GM23248 (cell line): ENCODE measurements around the gene ATP2B3.

Experiments
- EZH2 ChIP-seq: fragments of 200-600 bp; sonication (generic); IDR thresholded peaks from 2 replicates; pipeline ENCODE4 v1.6.1; 2018; ENCODE audit warnings: antibody characterized with exemption, mild to moderate bottlenecking; ENCODE audit not compliant: insufficient read depth, poor library complexity, severe bottlenecking
- EZH2phosphoT487 ChIP-seq: fragments of 200-600 bp; sonication (generic); IDR thresholded peaks from 2 replicates; pipeline ENCODE4 v1.6.1; 2018; ENCODE audit warnings: antibody characterized with exemption, moderate library complexity, mild to moderate bottlenecking, low read depth; ENCODE audit not compliant: insufficient read depth

DNA sequence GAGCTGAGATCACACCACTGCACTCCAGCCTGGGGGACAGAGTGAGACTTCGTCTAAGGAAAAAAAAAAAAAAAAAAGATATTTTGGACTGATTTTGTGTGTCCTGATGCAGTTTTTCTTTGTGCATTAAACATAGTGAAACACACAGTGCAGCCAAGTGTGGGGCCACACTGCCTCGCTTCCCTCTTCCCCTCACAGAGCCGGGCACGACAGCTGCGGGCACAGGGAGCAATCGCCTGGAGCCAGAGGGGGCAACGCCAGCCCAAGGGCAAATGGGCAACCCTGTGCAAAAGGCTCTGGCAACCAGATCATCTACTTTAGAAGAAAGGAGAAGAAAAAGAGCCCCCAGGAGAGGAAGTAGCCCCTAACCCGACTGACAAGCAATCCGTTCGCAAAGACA is 95.0 kb downstream of the ATP2B3 start:
- TF ChIP-seq EZH2phosphoT487: no peak
- no peak for TF ChIP-seq EZH2
